ENCODE data around the gene KLF15. TPM values are rescaled to one million over a fixed set of nuclear protein-coding genes. Genes with fewer than 3 reads are reported as not detected.

The KLF15 gene
- total RNA-seq, 1 experiment from 2014 or later: 32.1 TPM

GRCh38 chr3:126349611-126350501, 7.4 kb downstream of the KLF15 start:
- Histone ChIP-seq H3K27me3 (replicated peaks; ENCODE audit: insufficient read depth, low read depth, low read length, poor library complexity) (no peaks in the 10 kb centered on the region), H3K9me3 (ENCODE audit: low read depth, low read length, poor library complexity, severe bottlenecking) (no peaks in the 10 kb centered on the region), H3K4me1 (ENCODE audit: insufficient read depth, low read length, poor library complexity, severe bottlenecking) (peaks cover 6% of the 10 kb centered on the region), H3K4me3 (ENCODE audit: low read depth, low read length, poor library complexity, severe bottlenecking) (no peak overlapping the region), H3K36me3 (ENCODE audit: insufficient read depth, low read length, poor library complexity, severe bottlenecking) (peaks cover 55% of the 10 kb centered on the region), H3K27ac (ENCODE audit: low read depth, low read length, poor library complexity, severe bottlenecking) (peak overlapping the region; percentile 37)
- ChIA-PET POLR2A (ENCODE audit: low non-redundant PET) (interaction anchor here (0.6 kb wide), 1 partner anchor 74 kb away, joined by 4 read pairs; no protein-coding TSS in a partner anchor), CTCF (no interaction called here)
- TF ChIP-seq CTCF (conservative IDR thresholded peaks at IDR 0.05; ENCODE audit: low read depth, low read length) (no peak), EZH2 (IDR thresholded peaks at IDR 0.05; ENCODE audit: borderline replicate concordance, low read depth, low read length, poor library complexity, severe bottlenecking) (no peak)
- no peak for DNase-seq (ENCODE audit: low spot score)
- intact Hi-C loops (cut with micrococcal nuclease; ENCODE audit: unreplicated experiment): no loop called here
- no TSS peak for BruUV-seq (replicated peaks)

GRCh38 chr3:126349071-126349470, 8.1 kb downstream of the KLF15 start:
- no peak for DNase-seq (ENCODE audit: low spot score)
- H3K9me3 ChIP-seq (ENCODE audit: low read depth, low read length, poor library complexity, severe bottlenecking): no peaks in the 10 kb centered on the region
- ChIA-PET POLR2A (ENCODE audit: low non-redundant PET) (interaction anchor here (0.6 kb wide), 1 partner anchor 74 kb away, joined by 4 read pairs; no protein-coding TSS in a partner anchor), CTCF (no interaction called here)
- no peak overlapping the region for H3K4me3 ChIP-seq (ENCODE audit: low read depth, low read length, poor library complexity, severe bottlenecking)
- no peaks in the 10 kb centered on the region for H3K27me3 ChIP-seq (replicated peaks; ENCODE audit: insufficient read depth, low read depth, low read length, poor library complexity)
- peaks cover 51% of the 10 kb centered on the region for H3K36me3 ChIP-seq (ENCODE audit: insufficient read depth, low read length, poor library complexity, severe bottlenecking)
- TF ChIP-seq EZH2 (IDR thresholded peaks at IDR 0.05; ENCODE audit: borderline replicate concordance, low read depth, low read length, poor library complexity, severe bottlenecking): no peak
- TF ChIP-seq CTCF (conservative IDR thresholded peaks at IDR 0.05; ENCODE audit: low read depth, low read length): no peak
- intact Hi-C loops (cut with micrococcal nuclease; ENCODE audit: unreplicated experiment): no loop called here
- no peak overlapping the region for H3K27ac ChIP-seq (ENCODE audit: low read depth, low read length, poor library complexity, severe bottlenecking)
- no peaks in the 10 kb centered on the region for H3K4me1 ChIP-seq (ENCODE audit: insufficient read depth, low read length, poor library complexity, severe bottlenecking)
- no TSS peak for BruUV-seq (replicated peaks)

- no TSS peak for BruUV-seq (replicated peaks)
Observed at GRCh38 chr3:126348308-126348920, 8.8 kb downstream of the KLF15 start.

More at GRCh38 chr3:126348308-126348920, 8.8 kb downstream of the KLF15 start:
- TF ChIP-seq EZH2 (IDR thresholded peaks at IDR 0.05; ENCODE audit: borderline replicate concordance, low read depth, low read length, poor library complexity, severe bottlenecking): no peak
- peak; percentile 35; the same call in 1 of the 2 replicates for TF ChIP-seq CTCF (conservative IDR thresholded peaks at IDR 0.05; ENCODE audit: low read depth, low read length)
- Histone ChIP-seq H3K27me3 (replicated peaks; ENCODE audit: insufficient read depth, low read depth, low read length, poor library complexity) (no peaks in the 10 kb centered on the region), H3K9me3 (ENCODE audit: low read depth, low read length, poor library complexity, severe bottlenecking) (no peaks in the 10 kb centered on the region), H3K4me1 (ENCODE audit: insufficient read depth, low read length, poor library complexity, severe bottlenecking) (peaks cover 1% of the 10 kb centered on the region), H3K27ac (ENCODE audit: low read depth, low read length, poor library complexity, severe bottlenecking) (no peak overlapping the region), H3K4me3 (ENCODE audit: low read depth, low read length, poor library complexity, severe bottlenecking) (no peak overlapping the region), H3K36me3 (ENCODE audit: insufficient read depth, low read length, poor library complexity, severe bottlenecking) (peaks cover 48% of the 10 kb centered on the region)
- intact Hi-C loops (cut with micrococcal nuclease; ENCODE audit: unreplicated experiment): no loop called here
- peak; percentile 31 for DNase-seq (ENCODE audit: low spot score)
- ChIA-PET POLR2A (ENCODE audit: low non-redundant PET) (no interaction called here), CTCF (no interaction called here)

Measured in A673 (cell line).